Activated CD4-positive, alpha-beta T cell treated with anti-CD3 and anti-CD28 coated beads for 48 hours (primary cell): ENCODE results near the gene MRPL46.

Experiments used
- DNase-seq: peaks from one replicate; pipeline ENCODE4 v3.0.0-alpha.2; 2020

MRPL46 gene

DNA sequence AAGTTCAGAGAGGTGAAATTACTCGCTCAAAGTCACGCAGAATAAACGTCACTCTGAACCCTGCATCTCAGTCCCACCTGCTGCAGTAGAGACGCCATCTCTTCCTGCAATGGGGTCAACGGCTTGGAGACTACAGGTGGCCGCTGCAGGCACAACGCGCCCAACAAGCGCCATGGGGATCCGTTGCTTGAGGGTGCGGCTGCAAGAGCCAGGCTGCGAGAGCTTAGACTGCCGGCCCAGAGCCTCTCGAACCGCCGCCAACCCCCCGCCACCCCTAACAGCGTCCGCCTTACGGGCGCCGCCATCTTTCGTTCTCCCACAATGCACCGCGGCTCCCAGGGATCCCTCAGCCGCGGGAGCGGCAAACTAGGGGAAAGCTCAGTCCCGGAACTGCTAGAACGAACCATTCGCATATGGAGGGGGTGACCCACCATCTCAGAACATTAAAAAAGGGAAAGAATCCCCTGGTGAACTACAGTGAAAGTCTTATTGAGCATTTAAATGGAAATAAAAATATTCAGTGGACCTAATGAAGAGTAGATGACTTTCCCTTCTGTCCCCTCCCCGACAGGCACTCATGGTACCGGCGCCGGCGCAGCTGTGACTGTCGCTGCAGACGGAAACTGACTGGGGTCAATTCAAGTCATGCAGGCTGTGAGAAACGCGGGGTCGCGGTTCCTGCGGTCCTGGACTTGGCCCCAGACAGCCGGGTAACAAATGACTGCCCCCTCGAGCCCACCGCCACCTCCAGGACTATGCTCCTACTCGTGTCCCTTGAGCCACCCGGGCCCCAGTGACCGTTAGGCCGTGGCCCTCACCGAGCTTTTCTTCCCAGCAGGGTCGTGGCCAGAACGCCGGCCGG lies at the start of gene MRPL46, which contains the start of gene MRPS11:
Gene MRPL46, minus strand, starts transcription at position 316 of the 862 bp plus-strand sequence. Its CDS starts 11 bp downstream, at position 305.
Gene MRPS11, plus strand, starts transcription at position 636 of the 862 bp plus-strand sequence. Its CDS starts 10 bp downstream, at position 646.
- DNase-seq: peak; percentile 93

DNA sequence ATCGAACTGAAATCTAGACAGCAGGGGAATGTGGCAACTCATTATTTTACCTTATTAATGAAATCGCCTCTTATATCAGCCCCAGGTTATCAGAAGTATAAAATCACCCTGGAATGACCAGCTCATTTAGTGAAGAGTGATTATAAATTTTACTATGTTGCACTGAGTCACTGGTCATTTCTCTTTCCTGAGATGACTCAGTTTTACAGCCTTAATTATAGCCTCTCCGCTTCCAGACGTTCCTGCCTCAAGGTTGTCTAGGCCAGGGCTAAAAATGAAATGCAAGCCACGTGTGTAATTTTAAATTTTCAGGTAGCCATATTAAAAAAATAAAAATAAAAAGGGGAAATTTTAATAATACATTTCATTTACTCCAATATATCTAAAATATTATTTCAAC lies 46.0 kb upstream of the MRPL46 start:
- DNase-seq: no peak

DNA sequence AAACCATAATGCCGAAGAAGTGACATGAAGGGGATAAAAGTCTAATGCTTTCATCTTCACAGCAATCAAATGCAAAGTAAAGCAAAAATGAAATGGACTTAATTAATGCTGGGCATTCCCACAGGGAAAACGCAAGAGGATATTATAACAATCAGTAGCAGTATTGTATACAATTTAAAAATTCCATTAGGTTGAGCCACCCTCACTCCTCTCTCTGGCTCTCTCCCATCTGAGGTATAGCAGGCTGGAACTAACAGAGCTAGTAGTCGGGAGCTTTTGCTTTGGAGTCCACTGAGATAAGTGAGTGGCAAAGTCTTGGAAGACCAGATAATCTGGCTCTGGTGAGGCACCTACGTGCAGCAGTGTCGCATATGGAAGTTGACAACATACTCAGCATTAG lies 45.4 kb upstream of the MRPL46 start:
- DNase-seq: no peak

DNA sequence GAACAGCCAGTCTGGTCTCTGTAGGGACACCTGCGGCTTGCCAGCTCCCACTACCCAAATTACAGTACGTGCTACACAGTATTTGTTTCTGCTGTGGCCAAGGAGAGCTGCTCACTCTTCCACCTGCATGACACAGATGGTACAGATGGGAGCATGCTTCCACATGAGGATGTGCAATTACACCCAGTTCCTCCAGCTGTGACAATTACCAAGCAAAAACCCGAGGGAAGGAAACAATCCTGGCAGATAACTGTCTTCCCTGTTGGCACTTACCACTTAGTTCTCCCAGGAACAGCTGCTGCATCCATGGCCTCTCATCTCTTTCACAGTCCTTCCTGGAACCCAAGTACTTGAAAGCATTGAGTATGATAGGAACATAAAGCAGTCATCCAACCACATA lies 44.9 kb upstream of the MRPL46 start:
- DNase-seq: no peak

DNA sequence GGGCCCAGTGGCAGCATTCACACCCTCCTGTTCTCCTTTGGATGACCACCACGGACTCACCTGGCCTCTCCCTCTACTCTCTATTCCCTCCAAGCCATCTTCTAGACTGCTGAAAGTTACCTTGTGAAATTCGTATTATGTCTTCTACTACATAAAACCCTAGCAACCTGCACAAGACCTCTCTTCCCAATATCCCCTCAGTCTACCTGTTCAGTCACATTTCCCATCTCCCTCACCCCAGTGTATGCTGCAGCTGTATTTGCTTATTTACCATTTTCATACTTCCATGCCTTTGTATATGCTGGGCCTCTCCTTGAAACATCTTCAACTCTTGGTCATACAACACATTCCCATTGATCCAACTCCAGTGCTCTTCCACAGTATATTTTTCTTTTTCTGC lies 44.0 kb upstream of the MRPL46 start:
- DNase-seq: no peak

DNA sequence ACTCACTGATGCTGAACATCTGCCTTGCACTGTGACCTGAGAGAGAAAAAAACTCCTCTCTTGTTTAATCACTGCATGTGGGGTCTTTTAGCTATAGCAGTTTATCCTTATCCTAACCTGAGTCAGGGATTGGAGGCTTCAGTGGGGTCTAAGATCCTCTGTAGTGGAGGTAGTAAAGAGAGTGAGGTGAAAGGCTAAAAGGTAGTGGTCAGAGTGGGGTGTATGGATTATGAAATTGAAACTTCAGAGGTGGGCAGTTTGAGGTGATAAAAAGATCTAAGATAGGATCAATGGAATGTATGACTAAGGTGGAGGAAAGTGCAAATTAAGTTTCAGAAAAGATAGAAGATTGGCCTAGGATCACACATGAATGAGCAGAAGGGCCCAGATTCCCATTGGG lies 42.8 kb upstream of the MRPL46 start:
- DNase-seq: no peak

DNA sequence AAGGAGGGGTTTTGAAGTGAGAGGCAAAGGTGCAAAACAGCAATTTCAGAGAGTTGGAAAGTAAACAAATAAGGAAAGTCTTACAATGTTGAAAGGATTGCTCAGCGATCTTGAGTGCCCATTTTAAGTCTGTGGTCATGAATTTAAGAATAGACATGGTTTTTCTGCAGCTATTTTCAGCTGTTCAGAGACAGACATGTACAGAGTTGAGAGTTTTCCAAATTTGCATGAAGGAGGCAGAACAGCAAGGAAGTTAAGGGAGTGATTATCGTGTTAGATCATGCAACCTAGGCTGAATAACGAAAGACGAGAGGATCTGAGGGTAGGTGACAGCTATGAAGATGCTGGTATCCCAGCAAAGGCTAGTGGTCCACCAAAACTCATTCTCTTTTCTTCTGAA lies 42.1 kb upstream of the MRPL46 start:
- DNase-seq: no peak

DNA sequence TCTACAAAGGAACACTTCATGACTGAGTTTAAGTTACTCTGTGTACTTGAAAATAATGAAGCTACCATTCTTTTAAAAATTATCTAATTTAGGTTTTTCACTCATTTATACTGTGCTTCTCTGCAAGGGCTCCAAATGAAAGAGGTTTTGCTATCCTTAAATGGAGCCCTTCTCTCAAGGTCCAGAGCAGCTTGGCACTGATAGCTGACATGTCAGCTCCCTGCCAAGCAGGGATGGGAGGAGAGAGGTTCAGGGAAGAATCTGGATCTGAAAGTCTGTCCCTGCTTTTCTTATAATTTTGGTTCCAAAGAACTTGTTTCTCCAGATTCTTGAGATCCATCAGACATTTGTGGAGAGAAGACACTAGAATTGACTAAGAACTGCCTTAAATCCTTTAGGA lies 39.4 kb upstream of the MRPL46 start:
- no peak for DNase-seq

DNA sequence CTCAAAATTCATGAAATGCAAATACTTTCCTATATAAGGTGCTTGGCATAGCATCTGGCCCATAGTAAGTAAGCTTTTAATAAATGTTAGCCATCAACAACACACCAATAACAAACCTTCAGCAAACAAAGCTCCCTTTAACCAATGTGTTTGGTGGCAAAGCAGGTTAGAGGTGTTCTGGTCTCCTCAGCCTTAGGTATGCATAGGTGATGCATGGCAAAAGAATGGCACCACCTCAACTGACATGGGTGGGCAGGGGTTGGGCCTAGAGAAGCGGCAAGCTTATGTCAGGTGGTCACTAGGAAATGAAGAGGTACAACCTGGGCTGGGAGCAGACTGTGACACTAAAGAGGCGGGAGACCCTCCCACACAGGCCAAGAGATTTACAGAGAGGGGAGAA lies 38.5 kb upstream of the MRPL46 start:
- DNase-seq: no peak

DNA sequence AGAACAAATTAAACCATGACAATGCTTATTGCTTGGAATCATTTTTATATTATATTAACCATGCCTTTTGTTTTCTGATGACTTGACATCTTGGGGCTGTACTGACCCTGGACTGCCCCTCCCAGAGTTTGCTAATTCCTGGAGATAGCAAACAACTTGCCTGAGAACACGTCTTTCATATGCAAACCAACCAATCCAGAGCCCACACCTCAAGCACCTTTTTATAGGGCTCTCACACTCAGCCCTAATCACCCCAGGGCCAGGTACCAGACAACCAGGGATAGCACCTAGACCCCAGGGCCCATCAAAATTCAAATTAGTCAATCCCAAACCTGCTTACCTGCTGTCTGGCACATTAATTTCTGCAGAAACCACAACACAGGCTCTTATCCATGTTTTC lies 37.3 kb upstream of the MRPL46 start:
- DNase-seq: no peak

DNA sequence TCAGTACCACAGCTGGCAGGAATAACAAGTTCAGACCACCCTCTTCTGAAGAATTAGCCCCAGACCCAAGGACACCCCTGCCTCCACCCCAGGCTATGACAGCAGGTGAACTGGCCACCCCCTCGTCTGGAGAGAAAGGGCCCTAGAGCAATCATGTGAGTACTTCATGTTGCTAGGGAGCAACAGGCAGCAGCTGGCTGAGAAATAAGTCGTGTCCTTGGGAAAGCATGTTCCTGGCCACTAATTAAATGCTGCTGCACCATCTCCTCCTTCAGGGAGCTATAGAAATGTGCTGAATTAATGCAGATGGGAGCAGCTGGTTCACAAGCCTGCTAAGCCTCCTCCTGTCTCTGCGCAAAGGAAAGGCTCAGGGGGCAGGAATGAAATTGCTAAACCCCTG lies 31.8 kb upstream of the MRPL46 start:
- no peak for DNase-seq

DNA sequence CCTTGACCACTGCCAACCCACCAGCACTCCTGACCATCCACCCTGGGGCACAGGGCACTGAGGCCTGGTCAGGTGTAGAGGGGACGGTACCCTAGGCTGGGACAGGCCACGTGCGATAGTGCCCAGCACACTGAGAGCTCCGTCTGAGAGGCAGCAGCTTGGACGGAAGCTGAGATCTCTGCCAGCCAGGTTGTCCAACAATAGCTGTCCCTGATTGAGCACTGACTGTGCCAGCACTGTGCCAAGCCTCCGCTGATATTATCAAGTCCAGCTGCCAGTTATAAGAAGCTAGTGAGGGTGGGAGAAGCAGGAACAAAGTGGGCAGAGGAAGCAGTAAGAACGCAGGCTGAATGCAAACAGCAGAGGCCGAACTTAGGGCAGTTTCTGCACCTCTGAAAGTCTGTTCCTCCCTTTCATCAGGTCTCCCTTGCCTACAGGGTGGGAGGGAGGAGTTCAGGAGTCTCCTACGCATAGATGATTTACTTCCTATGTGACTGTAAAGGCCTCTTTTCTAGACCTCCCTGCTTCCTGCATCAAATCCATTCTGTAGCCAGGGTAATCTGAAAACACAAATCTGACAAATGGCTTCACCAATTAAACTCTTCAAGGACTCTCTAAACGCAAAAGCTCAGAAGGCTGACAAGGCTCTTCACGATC lies 30.0 kb upstream of the MRPL46 start:
- no peak for DNase-seq

DNA sequence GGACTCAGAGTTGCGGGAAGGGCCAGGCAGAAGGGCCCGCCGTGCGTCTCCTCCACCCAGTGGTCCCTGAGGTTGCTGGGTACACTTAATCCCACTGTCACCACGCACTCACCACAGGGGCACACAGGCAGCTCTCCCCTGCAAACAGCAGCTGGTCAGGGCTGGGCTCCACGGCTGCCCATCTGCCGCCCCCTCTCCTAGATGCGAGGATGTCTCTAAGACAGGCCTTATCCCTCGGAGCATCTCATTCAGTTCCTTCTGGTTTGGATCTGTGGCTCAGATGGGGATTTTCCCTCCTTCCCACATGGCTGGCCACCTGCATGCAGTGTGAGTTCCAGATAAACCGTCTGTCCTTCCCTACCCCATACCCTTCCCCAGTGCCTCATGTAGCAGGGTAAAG lies 26.7 kb upstream of the MRPL46 start:
- no peak for DNase-seq

DNA sequence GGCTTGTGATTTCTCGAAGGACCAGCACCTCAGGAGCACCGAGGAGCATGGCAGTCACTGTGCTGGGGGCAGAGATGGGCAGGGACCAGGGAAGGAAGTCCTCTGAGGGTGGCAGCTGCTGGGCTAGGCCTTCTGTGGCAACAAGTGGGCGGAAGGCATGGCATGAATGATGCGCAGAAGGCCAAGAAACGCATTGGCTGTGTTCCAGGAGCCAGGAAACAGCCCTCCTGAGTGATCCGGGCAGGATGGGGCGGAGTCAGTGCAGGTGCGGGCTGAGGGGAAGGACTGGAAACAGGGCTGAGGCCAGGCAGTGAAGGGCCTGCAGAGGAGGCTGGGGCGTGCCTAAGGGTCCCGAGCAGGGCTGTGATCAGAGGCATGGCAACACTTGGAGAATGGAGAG lies 24.0 kb upstream of the MRPL46 start:
- no peak for DNase-seq

DNA sequence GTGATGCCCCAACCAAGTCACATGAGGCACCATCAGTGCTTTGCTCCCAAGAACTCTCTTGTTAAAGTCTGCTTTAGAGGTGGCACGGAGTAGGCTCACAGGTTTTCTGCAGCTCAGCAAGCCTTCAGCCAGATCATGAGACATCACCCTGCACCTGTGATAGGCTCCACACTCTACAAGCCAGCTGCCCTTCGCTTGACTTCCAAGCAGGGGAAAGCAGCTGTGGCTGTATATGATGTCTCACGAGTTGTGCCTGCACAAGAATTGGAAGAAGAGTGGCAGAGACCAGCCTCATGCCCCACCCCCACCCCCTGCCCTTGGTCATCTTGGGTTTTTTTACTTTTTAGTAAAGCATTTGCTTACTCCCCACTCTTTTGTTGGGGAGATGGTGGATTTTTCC lies 22.8 kb upstream of the MRPL46 start:
- no peak for DNase-seq

DNA sequence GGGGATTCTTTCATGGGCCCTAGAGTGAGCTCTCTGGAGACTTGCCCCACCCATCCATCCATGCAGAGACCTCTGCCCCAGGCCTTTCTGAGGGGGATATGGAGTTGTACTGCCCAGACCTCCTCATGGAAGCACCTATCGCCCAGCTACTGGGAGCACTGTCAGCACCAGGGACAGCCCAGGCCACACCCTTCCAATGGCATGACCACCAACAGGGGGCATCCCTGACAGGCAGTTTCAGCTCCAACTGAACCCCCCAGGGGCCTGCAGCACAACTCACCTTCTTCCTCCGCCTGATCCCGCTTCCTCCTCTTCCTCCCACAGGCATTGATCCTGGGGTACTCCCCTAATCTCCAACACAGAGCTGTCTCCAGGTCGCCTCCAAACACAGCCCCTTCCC lies 22.1 kb upstream of the MRPL46 start:
- DNase-seq: no peak

DNA sequence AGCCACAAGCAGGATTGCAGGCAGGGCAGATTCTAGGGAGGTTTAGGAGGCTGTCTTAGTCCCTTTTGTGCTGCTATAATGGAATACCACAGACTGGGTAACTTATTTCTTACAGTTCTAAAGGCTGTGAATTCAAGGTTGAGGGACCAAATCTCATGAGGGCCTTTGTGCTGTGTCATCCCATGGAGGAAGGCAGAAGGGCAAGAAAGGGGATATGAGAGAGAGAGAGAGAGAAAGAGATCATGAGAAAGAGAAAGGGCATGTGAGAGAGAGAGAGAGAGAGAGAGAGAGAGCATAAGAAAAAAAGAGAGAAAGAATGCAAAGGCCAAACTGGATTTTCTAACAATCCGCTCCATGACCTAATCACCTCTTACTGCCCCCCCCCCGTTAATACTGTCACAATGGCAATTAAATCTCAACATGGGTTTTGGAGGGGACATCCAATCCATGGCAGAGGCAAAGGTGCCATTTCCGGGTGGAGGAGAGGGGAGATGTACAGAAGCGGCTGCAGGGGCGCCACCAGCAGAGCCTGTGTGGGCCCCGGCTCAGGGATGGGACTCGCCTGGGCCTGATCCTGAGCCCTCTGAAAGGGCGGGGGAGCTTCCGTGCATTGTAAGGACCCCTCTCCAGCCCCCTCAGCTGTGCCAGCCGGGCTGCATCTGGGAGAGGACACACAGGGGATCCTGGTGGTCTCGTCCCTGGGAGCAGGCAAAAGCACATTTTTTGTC lies 20.8 kb upstream of the MRPL46 start:
- no peak for DNase-seq

DNA sequence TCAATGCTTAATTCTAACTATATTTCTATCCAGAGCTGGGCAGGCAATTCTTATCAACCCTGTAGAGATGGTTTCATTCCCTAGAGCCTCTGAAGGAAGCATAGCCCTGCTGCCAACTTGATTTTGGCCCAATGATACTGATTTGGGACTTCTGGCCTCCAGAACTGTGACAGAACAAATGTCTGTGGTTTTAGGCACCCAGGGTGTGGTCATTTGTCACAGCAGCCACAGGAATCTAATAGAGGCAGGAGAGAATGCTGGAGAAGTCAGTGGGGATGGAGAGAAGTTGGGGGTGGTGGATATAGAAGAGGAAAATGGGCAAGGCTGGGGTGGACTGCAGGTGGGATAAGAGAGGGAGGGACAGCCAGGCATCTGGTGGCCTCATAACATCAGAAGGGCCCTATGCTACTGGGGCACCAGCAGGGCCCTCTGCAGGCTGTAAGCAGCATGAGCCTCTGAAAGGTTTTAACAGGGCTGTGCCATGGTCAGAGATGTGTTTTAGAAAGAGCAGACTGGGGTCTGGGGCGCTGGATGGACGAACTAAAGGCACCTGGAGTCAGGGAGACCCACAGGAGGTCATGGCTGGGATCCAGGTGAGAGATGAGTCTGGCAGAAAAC lies 20.1 kb upstream of the MRPL46 start:
- DNase-seq: no peak

DNA sequence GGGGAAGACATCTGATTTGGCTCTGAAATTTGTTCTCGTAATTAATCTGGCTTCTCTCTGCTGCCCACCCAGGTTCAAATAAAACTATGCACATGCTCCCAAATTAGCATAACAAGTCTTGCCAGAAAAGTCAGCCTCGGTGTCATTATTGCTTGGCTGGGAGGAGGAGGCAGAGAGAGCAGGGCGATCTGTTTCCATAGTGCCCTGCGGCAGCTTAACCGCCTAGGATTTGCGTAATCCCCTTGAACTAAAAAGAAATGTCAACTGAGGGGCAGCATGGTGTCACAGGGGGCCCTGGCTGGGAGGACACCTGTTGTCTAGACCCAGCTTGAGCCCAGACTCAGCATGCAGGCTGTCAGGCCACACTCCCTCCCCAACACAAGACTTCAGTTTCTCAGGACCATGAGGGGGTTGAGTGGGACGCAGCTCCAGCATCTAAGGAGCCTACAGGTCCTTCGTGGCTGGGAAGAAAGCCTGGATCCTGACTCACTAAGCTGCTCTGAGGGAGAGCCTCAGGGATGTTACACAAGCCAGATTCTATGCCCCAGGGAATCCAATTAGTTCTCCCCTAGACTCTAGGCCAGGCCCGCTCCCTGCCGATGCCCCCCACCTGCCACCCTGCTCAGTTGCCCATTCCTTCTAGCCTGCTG lies 17.6 kb upstream of the MRPL46 start:
- no peak for DNase-seq

DNA sequence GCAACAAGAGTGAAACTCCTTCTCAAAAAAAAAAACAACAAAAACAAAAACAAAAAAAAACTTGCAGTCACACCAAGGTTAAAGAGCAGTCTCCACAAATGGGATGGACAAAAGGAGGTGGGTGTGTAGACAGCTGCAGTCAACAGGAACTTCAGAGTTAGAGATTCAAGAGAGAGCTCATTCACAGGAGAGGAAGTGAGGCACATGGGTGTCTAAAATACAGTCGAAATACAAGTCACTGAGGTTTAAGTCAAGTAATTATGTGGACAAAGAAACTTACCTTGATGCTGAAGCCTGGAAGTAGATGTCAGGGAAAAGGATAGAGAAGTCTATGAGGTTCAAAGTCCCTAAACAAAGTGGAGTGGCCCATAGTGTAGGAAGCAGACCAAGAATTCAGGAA lies 15.1 kb upstream of the MRPL46 start:
- no peak for DNase-seq

DNA sequence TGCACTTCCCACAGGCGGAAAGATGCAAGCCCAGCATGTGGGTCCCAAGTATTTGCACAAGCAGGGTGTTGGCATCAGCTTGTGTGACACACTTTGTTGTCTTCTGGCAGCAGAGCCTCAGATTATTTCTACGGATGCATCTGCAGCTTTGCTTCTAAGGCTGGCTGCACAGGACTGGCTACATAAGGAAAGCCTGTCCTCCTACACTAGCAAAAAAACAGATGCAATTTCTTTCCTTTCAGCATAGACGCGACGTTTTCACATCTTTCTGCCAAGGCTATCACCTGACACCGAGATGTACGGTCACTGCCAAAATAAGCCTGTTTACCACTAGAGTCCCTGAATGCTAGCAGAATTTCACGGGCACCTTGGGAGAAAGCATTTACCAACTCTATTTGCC lies 13.8 kb upstream of the MRPL46 start:
- no peak for DNase-seq

DNA sequence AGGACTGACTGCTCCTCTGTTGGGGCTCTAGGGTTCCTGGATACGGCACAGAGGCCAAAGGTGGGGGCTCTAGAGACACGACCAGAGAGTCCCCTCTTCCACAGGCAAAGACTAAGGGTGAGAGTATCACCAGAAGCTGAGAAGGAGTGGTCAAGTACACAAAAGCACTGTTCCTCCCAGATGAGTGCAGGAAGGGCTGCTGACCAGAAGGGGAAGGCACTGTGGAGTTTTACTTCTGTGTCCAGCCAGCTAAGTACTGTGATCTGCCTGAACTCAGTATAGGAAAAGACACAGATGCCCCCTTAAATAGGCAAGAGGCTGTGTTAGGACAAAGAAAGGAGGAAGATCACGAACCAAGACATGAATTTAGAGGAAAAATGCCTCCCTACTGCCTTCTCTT lies 12.0 kb upstream of the MRPL46 start:
- DNase-seq: no peak

DNA sequence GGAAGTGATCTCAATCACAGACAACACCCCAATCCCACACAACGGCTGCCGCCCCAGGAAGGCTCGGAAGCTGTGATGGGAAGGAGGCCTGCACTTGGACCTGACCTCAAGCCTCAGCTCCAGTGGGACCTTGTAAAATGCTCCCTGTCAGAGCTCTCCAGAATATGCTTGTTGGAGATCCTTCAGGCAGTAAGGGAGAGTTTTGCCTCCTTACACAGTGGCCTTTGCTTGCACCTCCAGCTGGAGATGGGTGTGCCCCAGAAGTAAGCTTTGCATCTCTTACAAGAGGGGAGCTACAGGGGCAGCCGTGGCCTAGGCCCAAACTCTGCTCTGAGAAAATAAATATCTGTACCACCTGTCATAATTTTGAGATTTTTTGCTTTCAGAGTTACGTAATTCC lies 10.7 kb upstream of the MRPL46 start:
- no peak for DNase-seq
